ENCODE data around the gene TUBA4B.
"Not testable (repeated sequence)": the region's sequence is repeated elsewhere in the genome, so short reads cannot be mapped to it uniquely, and the experiment has no call there.

Gene TUBA4B

GRCh38 chr2:219252084-219252483 is 959 bp upstream of the TUBA4B start:
- H3K4me3 ChIP-seq (ENCODE audit: low read depth, low read length), result no peak overlapping the region
- TF ChIP-seq, protein P1, sequence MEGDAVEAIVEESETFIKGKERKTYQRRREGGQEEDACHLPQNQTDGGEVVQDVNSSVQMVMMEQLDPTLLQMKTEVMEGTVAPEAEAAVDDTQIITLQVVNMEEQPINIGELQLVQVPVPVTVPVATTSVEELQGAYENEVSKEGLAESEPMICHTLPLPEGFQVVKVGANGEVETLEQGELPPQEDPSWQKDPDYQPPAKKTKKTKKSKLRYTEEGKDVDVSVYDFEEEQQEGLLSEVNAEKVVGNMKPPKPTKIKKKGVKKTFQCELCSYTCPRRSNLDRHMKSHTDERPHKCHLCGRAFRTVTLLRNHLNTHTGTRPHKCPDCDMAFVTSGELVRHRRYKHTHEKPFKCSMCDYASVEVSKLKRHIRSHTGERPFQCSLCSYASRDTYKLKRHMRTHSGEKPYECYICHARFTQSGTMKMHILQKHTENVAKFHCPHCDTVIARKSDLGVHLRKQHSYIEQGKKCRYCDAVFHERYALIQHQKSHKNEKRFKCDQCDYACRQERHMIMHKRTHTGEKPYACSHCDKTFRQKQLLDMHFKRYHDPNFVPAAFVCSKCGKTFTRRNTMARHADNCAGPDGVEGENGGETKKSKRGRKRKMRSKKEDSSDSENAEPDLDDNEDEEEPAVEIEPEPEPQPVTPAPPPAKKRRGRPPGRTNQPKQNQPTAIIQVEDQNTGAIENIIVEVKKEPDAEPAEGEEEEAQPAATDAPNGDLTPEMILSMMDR (IDR thresholded peaks at IDR 0.05; ENCODE audit: low read depth, low read length, missing control alignments), result no peak
- DNase-seq (ENCODE audit: low read depth), result no peak
- in situ Hi-C loops (cut with HindIII; ENCODE audit: low sequenced_read_pairs), result no loop called here

GRCh38 chr2:219252570-219252899 is 508 bp upstream of the TUBA4B start:
- in situ Hi-C loops (cut with HindIII; ENCODE audit: low sequenced_read_pairs), result no loop called here
- peak overlapping the region; percentile 37 for H3K4me3 ChIP-seq (ENCODE audit: low read depth, low read length)
- no peak for DNase-seq (ENCODE audit: low read depth)
- TF ChIP-seq, protein P1 (IDR thresholded peaks at IDR 0.05; ENCODE audit: low read depth, low read length, missing control alignments), result no peak

- DNase-seq (ENCODE audit: low read depth), result no peak
- TF ChIP-seq, protein P1 (IDR thresholded peaks at IDR 0.05; ENCODE audit: low read depth, low read length, missing control alignments), result no peak
- in situ Hi-C loops (cut with HindIII; ENCODE audit: low sequenced_read_pairs), result no loop called here
These were observed 928 bp downstream of the TUBA4B start, which contains the start of gene TUBA4A for GRCh38 chr2:219253753-219254589. Gene TUBA4A (minus strand): TSS chr2:219253918. CDS start chr2:219253858, 60 bp downstream.

DNA sequence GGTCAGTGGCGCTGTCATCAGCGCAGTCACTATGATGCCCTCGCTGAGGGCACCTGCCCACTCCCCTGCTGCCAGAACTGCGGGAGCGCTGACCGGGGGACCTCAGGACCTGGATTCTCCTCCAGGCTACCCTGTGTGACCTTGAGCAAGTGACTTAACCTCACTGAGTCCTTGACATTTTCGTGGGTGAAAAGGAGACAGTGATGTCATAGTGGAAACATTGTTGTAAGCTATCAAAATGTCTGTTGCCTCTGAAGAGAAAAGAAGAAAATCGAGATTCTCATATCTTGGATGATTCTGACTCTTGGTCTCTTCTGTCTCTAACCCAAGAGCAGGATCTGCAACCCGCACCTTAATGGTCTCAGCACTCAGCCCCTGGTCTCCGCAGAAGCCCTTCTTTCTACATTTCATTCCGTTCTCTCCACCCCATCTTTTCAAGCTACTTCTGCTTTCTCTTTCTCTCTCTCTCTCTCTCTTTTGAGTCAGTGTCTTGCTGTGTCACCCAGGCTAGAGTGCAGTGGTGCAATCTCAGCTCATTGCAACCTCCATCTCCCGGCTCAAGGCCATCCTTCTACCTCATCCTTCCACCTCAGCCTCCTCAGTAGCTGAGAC is 1.7 kb downstream of the TUBA4B start:
- no peak for DNase-seq (ENCODE audit: low read depth)
- TF ChIP-seq, protein P1 (IDR thresholded peaks at IDR 0.05; ENCODE audit: low read depth, low read length, missing control alignments), result no peak
- in situ Hi-C loops (cut with HindIII; ENCODE audit: low sequenced_read_pairs), result no loop called here
- peak overlapping the region; percentile 37 for H3K4me3 ChIP-seq (ENCODE audit: low read depth, low read length)

More at GRCh38 chr2:219253753-219254589, 928 bp downstream of the TUBA4B start, which contains the start of gene TUBA4A:
- H3K4me3 ChIP-seq (ENCODE audit: low read depth, low read length), result peak within 1 kb of the TSS; percentile 37

DNA sequence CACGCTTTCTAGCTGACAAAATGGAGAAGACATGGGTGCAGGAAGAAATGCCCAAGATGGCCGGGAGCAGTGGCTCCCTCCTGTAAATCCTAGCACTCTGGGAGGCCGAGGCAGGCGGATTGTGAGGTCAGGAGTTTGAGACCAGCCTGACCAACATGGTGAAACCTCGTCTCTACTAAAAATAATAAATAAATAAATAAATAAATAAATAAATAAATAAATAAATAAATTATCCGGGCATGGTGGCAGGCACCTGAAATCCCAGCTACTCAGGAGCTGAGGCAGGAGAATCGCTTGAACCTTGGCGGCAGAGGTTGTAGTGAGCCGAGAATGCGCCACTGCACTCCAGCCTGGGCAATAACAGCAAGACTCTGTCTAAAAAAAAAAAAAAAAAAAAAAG is 5.9 kb downstream of the TUBA4B start:
- H3K4me3 ChIP-seq (ENCODE audit: low read depth, low read length); in situ Hi-C loops (cut with HindIII; ENCODE audit: low sequenced_read_pairs); DNase-seq (ENCODE audit: low read depth): not testable (repeated sequence)

DNA sequence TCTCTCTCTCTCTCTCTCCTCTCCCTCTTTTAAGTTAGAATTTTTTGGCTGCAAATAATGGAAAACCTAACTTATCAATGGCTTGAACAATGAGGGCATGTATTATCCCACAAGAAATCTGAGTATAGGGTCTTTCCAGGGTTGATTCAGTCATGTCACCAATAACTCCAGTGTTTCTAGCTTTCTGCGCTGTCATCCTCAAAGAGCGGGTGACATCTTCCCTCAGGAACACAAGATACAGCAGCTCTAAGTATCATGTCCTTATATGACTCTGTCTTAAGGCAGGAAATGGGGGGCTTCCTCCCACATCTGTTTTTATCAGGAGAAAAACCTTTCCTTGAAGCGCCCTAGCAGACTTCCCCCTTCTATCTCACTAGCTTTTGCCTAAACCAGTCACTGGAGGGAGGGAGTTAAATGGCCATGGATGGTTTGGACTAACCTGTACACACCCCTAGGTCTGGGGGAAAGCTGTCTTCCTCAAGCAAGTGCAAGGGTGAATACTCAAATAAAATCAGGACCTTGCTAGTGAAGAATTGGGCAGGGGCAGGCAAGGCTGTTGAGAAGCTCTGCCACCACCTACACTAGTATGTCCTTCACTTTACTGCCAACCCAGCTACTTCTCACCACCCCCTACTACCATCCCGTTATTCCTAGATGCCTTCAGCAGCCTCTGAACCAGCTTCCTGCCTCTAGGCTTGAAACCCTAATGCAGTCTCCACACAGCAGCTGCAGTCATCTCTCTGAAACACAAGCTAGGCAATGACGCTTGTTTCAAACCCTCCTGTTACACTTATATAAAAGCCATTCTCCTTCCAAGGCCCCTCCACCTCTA is 8.2 kb downstream of the TUBA4B start:
- in situ Hi-C loops (cut with HindIII; ENCODE audit: low sequenced_read_pairs), result no loop called here
- no peak overlapping the region for H3K4me3 ChIP-seq (ENCODE audit: low read depth, low read length)
- no peak for DNase-seq (ENCODE audit: low read depth)
- TF ChIP-seq, protein P1 (IDR thresholded peaks at IDR 0.05; ENCODE audit: low read depth, low read length, missing control alignments), result no peak
